C4-2B (cell line): ENCODE data around the gene VPS13D.

Source experiments
- CTCF ChIP-seq: fragments of 450-650 bp; conservative IDR thresholded peaks from 2 replicates; pipeline ENCODE4 v1.5.1; 2017; ENCODE audit warnings: mild to moderate bottlenecking
- ZFX ChIP-seq: fragments of 450-650 bp; IDR thresholded peaks from 2 replicates; pipeline ENCODE4 v1.6.1; 2017

GRCh38 chr1:12338823-12339222, 109.0 kb downstream of the VPS13D start:
- TF ChIP-seq CTCF = no peak
- TF ChIP-seq ZFX = no peak
